Islet of Langerhans (tissue), 1 donor: ENCODE data around the gene CBX1.

Source experiments
- FAIRE-seq: peaks from one replicate; lab custom pipeline; 2011; peaks lifted over from hg19 to GRCh38; lab: Jason Lieb, UNC

Gene CBX1

DNA sequence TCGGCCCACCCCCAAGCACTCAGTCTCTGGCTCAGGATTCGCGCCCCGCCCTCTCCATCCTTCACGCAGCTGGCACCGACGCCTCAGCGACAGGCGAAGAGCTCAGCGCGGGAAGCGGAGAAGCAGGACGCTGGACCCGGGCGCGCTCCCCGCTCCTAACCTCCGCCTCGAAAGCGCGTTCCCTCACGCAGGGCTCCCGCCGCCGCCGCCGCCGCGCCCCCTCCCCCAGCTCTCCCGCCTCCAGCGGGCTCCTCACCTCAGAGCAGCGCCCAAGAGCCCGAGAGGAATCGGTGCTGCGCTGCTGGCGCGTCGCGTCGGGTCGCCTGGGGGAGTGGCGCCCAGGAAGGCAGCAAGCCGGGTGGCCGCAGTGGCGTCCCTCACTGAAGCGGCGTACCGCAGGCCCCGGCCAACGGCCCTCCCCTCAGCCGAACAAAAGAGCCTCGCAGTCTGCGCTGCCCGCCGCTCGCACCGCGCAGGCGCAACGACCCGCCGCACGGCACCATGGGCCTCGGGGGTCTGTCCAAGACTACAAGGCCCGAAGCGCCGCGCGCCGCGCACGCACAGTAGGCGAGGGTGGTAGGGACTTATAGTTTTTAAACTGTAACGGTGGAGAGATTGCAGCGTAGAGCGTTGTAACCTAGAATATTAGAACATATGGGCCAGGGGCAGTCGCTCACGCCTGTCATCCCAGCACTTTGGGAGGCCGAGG is at the start of gene CBX1:
Gene CBX1 (minus strand): TSS at position 467 of the 709 bp plus-strand sequence. CDS start 24,474 bp downstream, outside the sequence.
- FAIRE-seq, result no peak

DNA sequence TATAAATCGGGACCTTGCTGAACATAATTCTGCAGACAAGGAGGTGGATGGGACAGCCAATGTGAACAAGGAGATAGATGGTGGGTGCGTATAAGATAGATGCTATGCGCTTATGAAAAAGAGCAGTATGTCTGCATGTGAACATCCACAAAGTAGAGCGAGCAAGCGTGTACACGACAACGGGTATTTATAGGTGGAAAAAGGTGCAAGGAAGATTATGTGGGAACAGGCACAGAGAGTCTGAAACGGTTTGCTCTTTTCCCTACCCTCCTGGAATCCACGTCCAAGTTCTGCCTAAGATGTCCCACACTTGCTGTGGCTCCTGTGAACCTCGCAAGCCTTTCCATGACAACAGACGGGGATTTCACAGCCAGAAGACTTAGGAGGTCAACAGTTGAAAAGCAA is 49.3 kb upstream of the CBX1 start:
- no peak for FAIRE-seq

DNA sequence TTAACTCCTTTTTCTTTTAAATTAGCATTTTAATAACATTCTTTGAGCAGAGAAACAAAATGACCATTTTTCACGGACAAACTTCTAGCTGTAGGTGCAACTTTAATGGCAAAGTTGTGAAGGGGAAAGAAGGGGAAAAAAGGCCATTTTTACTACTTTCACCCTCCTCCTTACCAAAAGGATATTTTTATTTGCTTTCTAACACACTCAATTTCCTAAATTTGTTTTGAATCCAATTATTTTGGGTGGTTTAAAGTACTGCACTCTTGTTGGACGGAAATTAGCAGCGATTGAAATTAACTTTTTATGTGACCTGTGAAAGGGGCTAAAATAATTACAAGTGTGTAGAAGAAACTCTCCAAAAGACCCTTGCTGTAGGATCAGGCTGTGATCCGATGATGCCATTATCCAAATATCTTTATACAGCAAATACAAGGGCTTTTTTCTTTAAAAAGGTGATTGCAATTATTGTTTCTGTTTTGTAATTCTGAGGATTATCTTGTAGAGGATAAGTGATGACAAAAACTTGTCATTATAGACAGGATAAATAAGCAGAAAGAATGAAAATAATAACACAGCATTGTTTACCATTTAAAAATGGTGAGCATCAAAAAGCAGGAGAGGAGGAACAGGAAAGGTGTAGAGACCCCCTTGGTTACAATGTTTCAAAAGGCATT is 48.6 kb upstream of the CBX1 start:
- FAIRE-seq, result no peak

DNA sequence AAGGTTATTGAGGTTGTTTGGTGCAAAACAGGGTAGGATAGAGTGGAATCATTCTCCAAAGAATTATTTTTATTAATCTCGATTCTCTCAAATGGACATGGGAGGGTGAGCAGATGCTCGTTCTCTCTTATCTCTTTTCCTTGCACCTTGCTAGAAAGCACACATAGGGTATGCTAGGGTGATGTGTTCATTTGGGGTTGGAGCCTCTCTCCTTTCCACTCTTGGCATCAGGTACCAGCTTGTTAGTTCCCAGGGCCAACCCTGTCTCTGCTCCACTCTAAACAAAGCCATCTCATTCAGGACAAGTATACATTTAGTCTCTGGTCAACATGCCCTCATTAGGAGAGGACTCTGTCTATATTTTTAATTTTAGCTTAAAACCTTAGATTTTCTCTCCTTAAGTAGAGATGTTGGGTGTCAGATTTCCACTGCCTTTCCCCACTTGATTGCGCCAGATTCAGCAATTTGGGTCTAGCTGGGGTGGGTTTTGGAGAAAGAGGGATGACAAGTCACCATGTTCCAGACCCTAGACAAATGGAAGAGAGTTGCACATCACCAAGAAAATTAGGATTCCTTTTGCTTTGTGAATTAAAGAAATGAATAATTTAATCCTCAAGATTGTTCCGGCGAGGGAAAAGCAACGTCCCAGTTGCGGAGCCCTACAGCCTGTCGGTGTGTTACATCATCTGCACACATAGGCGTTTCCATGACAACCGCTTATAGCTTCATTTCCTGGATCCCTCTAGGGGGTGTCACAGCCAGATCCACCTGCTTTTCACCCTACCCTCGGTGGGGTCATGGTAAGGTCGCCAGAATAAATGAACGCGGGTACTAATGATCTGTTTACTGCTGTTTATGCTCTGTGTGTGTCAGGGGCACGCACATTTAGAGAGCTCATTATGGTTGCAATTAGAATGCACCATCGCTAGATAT is 47.8 kb upstream of the CBX1 start:
- FAIRE-seq, result no peak

DNA sequence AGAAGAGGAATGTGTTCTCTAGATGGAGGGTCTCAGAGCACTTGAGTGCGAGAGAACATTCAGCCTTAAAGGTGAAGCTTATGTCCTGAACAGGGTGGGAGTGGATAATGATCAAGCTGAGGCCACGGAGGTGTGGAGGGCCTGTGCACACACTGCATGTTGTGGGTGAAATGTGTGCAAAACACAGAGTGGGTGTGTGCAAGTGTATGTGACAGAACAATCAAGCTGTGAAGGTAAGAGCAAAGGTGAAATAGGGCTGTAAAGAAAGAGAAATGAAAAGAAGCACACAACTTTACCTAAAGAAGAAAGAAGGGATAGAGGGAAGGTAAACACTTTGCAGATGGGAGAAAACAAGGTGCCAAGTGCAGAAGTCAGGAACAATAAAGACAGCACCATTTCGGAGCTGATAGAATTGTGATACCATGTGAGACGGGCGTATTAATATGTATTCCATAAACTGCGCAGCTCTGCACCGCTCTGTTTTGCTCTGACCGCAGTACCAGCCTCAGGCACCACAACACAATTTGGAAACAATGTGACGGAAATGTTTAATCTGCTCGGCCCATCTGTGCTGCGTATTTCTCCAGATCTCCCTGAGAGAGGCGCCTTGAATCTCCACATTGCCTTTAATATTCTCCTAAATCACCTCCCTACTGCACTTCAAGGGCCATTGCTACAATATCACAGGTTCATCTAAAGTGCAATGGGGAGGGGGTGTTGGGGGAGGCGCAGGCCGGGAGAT is 46.9 kb upstream of the CBX1 start:
- no peak for FAIRE-seq

DNA sequence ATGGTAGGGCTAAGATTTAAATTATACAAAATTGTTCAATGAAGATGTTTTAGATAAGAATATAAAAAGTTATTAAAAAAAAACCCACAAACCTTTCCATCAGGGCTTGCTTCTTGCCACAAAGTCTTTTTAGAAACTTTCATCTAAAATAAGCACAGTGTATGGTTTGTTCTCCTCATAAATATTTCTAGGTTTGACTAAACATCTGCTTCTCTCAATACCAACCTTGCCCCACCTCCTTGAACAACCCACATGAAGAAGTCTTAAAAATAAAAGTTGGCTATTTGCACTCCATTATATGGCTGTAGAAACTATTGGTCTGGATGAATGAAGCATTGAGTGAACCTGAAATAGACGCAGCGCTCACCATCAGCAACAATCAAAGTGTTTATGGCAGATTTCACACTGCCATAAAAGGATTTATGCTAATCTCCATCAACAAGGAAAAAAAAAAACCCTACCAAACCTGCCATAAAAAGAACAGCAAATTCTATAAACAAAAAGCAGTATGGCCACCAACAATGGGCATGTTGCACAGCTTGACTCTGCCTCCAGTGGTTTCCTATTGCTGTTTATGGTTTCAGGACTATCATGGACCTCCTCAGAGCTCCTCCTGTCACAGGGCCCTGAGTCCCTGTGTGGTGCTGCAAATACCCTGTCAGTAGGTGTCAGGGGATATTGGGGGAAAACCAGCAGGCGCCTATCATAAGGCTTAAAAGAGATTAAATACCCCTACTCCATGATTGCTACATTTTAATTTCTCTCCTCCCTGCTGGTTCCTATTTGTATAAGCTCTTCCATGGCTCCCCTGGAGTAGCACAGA is 43.9 kb upstream of the CBX1 start:
- FAIRE-seq, result no peak

DNA sequence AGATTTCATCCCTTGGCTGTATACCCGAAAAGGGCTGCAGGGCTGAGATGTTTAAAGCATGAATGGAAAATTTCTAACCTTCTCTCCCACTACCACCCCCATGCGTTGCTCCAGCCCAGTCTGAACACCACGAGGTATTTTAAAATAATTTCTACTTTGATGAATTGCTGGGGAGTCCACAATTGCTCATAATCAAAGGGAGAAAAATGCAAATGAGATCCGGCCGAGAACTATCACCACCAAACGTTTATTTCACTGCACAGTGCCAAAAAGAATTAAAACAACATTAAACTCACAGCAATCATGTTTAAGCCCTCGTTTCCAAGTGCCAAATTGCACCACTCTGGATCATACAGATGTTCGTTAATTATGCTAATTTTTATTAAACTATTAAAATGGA is 43.0 kb upstream of the CBX1 start:
- no peak for FAIRE-seq

DNA sequence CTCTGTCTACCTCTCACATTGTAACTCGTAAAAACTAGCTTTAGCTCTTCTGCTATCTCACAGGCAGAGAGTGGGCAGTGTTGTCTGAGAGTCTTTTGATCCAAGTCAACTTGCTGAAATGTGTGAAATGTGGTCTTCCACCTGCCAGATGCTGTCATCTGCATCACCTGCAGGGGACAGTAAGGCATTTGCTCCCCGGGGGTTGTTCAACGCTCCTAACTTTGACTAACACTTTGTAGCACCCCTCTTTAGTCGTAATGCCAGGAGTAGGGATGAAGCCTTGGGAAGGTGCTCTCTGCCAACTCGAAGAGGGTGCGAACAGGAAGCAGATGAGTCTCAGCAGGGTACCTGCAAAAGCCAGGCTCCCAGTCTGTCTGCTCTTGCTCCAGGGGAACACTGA is 42.4 kb upstream of the CBX1 start:
- FAIRE-seq, result no peak

DNA sequence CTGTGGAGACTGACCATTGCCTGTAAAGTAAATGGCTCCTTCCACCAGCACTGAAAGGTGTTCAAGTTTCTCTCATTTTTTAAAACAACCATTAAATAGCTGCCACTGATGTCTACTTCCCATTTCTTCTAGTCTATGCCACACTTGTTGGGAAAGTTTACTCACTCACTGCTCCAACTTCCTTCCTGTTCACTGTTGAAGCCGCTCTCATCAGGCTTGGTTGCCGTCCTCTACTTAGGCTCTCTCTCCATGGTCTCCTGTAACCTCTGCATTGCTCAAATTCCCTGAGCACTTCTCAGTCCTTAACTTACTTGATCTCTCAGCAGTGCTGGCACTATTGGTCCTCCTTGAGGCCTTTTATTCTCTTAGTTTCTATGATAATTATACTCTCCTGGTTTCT is 38.7 kb upstream of the CBX1 start:
- no peak for FAIRE-seq

DNA sequence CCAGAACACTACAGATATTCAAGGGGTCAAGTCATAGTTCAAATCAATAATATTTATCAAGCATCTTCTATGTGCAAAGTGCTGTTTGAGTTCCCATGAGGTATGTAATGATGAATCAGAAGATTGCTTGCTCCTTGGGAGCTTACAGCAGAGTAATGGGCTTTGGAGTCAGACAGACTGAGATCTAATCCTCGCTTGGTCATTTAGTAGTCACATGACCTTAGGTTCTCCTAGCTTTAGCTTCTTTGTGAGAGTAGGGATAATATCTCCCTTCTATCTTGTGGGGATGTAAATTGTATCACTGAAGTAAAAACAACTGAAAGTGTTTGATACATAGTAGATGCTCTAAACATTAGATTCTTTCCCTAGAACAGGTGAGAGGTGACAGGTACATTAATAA is 36.4 kb upstream of the CBX1 start:
- FAIRE-seq, result no peak

DNA sequence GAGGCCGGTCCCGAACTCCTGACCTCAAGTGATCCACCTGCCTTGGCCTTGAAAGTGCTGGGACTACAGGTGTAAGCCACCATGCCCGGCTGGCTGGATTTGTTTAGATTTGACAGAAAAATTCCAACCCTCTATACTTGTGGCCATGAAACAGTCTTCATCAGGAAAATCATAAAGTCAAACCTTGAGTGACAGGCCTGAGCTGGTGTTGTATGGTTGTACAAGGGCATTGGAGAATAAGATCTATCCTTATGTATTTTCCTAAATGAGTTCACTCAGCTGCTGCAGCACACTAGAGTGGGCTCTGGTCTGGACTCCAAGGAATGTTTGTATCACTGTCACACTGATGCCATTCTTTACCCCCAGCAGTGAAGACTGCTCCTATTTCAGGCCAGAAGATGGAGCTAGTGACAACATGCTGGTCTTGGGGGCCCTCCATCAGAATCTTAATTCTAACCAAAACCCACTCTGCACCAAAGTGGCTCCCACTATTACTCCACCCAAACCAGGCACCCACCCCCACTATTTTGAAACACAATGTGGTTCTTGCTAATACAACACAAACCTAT is 33.7 kb upstream of the CBX1 start:
- FAIRE-seq, result no peak

DNA sequence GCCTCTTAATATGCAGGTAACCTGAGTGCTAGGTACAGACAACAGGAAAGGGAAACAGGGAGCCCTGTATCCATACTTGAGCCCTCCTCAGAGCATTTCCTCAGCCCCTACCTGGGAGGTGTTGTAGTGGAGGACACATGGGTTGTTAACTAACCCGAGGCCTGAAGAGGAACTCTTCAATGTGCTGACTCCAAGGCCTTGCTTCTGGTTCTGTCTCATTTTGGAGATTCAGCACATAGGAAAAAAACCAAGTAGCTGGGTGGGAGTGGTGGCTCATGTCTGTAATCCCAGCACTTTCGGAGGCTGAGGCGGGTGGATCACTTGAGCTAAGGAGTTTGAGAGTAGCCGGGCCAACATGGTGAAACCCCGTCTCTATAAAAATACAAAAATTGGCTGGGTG is 31.1 kb upstream of the CBX1 start:
- FAIRE-seq, result no peak

DNA sequence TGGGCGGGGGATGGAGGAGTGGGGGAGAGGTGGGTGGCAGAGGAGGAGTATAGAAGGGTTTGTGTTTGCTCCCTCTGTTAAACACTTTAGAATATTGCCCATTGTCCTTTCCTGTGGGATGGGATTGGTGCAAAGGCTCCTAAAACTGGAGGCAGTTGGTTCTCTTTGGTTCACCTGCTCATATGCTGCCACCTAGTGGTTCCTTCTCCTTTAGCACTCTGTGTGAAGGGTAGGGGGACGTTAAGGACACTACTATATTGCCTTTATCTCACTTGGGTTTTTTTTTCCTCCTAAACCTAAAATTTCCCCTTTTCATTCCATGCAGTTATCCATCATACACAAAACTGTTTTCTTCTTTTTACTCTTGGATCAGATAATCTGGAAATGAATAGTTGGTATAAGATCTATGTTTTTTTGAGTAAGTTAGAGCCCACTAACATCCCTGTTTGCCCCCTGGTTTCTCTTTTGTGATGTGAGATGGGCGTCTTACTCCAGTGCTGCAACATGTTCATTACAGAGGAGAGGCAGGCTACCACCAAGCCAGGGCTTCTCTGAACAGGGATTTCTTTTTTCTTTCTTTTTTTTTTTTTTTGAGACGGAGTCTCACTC is 30.0 kb upstream of the CBX1 start:
- peak; percentile 74 for FAIRE-seq

DNA sequence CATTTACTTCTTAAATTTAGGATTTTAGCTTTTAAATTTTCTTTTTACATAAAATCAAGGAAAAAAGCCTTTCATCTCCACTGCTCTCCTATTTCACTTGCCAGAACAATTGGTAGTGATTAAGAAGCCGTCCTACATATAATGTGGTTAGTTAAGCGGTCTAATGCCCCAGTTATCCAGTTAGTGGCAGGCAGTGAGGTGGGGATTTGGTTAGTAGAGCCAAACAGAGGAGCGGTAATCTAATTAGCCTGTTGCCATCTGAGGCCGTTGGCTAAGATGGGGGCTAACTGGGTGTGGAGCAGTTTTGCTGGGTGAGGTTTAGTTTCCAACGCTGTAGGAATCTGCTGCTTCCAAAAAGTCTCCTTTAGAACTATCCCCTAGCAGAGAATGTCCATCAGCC is 28.7 kb upstream of the CBX1 start:
- FAIRE-seq, result no peak

DNA sequence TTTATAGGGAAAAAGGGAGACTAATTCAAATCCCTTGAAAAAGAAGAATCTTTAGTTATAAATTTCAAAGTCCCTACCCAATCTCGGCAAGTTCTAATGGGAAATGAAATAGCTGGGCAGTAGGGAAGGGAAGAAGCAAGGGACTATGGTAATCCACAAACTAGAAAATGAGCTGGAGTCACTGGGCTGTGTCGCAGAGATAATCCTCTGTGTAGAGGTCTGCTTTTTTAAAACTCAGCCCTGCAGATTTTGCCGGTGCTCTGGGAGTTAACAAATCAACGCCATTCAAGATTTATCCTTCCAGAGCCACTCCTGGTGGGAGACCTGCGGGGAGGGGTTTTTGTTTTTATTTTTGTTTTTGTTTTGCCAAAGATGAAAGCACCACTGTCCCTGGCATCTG is 27.1 kb upstream of the CBX1 start:
- no peak for FAIRE-seq

DNA sequence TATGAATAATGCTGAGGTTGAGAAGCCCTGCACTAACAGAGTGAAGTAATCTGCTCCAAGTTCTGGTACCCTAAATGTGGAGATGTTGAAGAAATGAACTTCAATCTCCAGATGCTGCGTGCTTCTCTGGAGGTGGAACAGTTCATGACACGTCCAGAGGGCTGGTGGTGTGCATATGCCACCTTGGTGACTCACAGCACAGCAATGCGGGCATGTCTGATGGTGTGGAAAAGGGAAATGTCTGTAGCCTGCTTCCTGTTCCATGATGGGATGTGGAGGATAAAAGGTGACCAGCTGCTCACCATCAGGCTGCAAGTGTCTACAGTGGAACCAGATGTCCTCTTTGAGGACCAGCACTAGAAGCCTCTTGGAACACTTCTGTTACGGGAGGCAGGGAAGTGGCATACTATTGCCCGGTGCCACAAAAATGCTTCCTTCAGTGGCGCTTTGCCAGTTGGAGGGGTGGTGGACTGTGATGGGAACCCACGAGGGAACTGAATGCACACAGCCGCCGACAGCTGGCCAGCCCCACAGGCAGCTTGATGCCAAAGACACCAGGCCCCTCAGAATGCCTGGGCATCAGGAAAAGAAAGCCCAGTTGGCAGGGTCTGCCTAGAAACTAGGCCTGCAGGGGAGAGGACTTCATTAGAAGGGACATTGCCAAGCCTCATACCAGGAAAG is 26.2 kb upstream of the CBX1 start:
- no peak for FAIRE-seq

DNA sequence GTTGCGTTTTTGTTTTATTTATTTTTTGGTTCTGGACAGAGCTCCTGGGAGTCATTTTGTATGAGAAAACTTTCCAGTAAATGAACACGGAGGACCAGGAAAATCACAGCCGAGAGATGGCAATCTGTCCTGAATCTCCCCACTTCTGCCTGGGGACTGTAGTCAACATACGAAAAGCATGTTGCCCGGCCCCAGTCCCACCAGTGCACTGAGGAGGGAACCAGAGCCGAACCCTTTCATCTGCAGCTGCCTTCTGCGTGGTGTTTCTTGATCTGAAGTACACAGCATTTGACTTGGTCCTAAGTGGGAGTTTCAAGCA is 25.2 kb upstream of the CBX1 start:
- FAIRE-seq, result no peak

DNA sequence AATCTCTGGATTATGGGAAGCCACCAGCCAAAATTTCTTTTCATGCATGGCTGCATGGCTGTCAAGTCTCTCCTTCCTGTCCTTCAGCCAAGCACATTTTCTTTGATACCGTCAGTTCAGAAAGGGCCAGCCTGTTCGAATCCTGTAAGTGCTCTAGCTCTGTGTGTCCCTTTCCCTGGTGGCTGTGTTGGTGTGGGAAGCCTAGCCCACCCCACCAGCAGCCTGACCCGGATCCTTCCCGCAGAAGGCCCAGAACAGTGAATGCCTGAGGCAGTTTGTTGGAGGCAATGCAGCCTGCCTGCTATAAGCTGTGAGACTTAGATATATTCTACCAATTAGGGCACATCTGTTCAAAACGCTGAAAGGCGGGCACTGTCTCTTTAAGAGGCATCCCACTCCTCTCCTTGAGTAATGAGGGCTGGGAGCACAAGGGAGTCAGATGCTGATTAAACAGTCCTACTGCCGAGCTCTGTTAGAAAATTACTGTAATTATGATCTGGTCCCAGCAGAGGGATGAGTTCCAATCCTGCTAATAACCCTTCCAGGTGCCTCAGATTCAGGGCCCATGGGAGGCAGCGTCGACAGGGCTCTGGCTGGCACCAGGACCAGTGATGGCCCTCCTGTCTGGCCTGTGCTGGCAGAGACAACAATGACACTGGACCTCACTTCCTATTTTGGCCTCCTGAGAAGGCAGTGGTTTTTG is 24.7 kb upstream of the CBX1 start:
- no peak for FAIRE-seq

DNA sequence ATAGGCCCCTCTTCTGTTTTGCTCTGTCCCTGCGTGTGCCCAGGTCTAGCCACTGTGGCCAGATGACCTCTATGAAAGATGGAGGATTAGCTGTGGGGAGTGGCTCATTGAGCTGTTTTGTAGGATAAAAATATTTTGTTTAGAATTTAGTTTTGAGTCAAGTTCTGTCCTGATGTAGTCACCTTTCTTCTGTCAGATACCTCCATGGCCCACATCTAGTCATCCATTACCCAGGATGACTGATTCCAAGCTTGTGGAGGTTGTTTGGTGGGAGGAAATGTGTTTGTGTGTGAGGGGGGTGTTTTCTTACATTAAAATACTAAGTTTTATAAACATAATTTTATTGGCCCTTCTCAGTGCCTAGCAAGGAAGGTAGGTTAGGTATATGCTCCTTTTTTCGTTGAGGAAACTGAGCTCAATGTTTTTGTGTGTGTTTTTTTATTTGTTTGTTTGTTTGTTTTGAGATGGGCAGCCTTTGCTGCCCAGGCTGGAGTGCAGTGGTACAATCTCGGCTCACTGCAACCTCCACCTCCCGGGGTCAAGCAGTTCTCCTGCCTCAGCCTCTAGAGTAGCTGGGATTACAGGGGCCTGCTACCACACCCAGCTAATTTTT is 22.6 kb upstream of the CBX1 start:
- no peak for FAIRE-seq
